Stimulated activated CD4-positive, alpha-beta T cell treated with anti-CD3 and anti-CD28 coated beads, Interleukin-15, amount 100 ng/mL, for 1 hour (primary cell): ENCODE results near the gene BTBD18.
"Not testable (repeated sequence)": the region's sequence is repeated elsewhere in the genome, so short reads cannot be mapped to it uniquely, and the experiment has no call there.

Experiments used
- DNase-seq, 2 donors: peaks; one replicate each; pipeline ENCODE4 v3.0.0-alpha.2; 2020; ENCODE audit warnings: low read depth in 1 of 2, low spot score in 1 of 2

BTBD18 gene

DNA sequence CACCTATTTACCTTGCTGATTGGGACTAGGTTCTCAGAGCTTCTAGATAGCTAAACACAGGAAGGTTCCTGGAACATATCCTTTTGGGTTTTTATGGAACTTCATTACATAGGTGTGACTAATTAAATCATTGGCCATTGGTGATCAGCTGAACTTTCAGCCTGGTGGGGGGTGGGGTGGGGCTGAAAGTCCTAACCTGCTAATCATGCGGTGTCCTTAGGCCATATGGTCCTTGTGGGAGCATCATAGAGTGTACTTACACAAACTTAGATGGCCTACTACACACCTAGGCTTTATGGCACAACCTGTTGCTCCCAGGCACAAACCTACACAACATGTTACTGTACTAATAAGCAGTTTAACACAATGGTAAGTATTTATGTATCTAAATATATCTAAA lies 19.0 kb downstream of the BTBD18 start:
- no peak for DNase-seq

- DNase-seq: no peak
These were observed 22.1 kb downstream of the BTBD18 start for GRCh38 chr11:57729479-57729878.

DNA sequence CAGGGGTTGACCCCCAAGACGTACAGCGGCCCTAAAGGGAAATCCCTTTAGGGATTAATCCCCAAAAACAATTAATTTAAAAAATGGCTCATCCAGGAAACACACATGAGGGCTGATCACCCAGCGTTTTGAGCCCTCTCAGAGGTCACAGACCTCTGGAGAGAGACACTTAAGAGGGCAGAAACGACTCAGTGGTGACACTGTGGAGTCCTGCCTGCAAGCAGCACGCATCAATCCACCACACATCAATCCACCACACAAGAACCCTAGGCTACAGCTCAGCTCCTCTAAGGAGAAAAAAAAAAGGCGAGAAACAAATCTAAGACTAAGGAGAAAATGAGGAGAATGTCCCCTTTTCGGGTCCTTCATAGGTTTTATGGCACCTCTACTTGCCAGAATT lies 22.8 kb downstream of the BTBD18 start:
- DNase-seq: no peak

DNA sequence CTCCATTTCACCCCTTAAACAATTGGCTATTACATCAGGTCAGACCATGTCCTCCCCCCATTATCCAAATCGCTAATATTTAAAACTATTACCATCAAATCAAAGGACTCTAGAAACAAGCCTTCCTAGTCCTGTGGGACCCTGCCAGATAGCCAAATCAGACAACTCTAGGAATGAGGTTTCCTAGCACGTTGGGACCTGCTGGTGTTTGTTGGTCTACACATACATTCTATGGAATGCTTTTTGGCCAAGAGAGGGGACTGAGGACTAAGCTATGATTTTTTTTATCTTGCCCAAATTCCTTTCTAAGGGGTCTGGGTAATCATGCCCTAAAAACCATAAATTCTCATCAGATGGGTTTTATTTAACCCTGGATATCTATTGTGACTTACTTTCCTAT lies 24.4 kb downstream of the BTBD18 start:
- DNase-seq: no peak

DNA sequence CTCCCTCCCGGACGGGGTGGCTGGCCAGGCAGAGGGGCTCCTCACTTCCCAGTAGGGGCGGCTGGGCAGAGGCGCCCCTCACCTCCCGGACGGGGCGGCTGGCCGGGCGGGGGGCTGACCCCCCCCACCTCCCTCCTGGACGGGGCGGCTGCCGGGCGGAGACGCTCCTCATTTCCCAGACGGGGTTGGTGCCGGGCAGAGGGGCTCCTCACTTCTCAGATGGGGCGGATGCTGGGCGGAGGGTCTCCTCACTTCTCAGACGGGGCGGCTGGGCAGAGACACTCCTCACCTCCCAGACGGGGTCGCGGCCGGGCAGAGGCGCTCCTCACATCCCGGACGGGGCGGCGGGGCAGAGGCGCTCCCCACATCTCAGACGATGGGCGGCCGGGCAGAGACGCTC lies 34.9 kb downstream of the BTBD18 start:
- not testable (repeated sequence) for DNase-seq

DNA sequence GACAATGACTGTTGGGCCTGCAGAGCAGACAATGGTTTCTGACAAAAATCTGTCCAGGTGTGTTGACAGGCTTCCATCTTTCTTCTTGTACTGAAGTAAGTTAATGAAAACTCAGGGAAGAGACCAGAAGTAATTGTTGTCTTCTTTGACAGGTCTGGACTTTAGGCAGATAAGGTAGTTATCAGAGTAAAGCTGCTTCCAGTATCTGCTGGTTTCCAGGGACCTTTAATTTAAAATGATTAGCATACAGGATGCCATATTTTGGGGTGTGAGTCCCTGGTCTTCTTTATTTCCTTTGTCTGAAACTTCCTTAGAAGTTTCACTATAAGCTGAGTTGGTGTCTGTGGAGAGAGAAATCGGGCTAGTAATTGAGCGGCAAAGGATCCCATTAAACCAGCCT lies 37.8 kb downstream of the BTBD18 start:
- no peak for DNase-seq

- DNase-seq: peak; percentile 74 to 78
These were observed 39.1 kb downstream of the BTBD18 start, which contains the start of gene TMX2 for GRCh38 chr11:57712256-57713150. TMX2 (plus strand) TSS chr11:57712593; CDS start chr11:57712619, 26 bp downstream.

- DNase-seq: peak; percentile 43 to 60
These were observed 40.0 kb downstream of the BTBD18 start, which contains the start of gene MED19 for GRCh38 chr11:57711414-57712255. MED19 (minus strand) TSS chr11:57712215; CDS start chr11:57712179, 36 bp downstream.

- no peak for DNase-seq
These were observed 41.7 kb downstream of the BTBD18 start for GRCh38 chr11:57709802-57710367.

DNA sequence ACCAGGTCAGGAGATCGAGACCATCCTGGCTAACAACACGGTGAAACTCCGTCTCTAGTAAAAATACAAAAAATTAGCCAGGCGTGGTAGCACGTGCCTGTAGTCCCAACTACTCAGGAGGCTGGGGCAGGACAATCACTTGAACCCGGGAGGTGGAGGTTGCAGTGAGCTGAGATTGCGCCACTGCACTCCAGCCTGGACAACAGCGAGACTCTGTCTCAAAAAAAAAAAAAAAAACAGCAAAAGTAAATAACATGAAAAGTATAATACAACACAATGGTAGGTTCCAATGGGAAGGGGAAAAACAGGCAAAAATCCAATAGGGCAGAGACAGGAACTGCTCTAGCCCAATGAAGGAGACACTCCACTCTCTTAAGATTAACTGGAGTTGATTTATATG lies 46.2 kb downstream of the BTBD18 start:
- not testable (repeated sequence) for DNase-seq

DNA sequence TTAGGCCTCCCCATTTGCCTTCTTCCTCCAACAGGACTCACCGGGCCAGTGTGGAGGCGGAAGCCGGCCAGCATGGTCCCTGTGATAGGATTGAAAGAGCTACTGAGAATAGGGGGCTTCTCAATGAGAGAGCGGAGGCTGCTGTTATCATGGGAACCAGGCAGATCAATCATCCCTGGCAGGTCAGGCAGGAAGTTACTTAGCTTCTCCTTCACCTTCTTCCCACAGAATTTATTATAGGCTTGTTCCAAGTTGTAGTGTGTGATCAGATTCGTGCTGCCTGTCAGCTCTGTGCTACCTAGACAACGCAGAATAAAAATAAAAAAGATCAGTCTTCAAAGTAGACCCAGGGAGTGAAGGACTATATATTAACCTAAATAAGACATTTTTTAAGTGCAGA lies 46.7 kb downstream of the BTBD18 start:
- DNase-seq: no peak

DNA sequence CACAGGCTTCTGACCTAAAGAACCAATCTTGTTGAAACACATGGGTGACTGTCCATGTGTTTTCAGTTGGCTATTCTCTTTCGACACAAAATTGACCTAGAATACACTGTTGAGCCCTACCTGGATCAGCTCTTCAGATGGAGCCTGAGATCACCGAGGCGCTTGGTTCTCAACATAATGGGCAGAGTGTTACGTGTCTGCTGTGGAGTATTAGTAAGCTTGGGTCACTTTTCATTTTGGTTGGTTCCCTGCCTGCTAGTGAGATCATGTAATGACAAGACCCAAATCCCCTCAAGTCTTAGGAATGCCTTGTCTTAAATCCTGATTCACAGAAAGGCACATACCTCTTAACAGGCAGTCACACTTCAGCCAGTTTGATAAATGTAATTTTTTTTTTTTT lies 48.3 kb downstream of the BTBD18 start:
- DNase-seq: no peak

- no peak for DNase-seq
These were observed 51.2 kb downstream of the BTBD18 start for GRCh38 chr11:57700425-57700824.

DNA sequence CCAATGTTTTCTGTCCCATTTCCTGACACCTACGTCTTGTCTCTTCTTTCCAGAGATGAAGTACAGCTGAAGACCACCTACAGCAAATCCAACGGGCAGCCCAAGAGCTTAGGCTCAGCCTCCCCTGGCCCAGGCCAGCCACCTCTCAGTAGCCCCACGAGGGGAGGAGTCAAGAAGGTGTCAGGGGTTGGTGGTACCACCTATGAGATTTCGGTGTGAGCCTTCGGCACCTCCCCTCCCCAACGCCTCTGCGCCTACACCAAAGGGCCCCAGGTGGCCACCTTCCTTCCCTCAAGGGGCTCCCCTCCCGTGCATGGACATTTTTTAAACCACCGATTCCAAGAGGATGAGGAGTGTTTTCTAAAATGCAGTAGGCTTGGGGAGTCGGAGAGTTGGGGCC lies 51.8 kb downstream of the BTBD18 start:
- no peak for DNase-seq

DNA sequence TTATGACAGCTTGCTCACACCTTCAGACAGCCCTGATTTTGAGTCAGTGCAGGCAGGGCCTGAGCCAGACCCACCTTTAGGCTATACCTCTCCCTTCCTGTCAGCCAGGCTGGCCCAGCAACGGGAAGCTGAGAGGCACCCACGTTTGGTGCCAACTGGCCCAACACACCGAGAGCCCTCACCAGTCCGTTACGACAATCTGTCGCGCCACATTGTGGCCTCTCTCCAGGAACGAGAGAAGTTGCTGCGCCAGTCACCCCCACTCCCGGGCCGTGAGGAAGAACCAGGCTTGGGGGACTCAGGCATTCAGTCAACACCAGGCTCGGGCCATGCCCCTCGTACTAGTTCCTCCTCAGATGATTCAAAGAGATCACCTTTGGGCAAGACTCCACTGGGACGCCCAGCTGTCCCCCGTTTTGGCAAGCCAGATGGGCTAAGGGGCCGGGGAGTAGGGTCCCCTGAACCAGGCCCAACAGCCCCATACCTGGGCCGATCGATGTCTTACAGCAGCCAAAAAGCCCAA lies 52.7 kb downstream of the BTBD18 start:
- DNase-seq: no peak
